Measurements from ENCODE around the gene SOX9.

DNA sequence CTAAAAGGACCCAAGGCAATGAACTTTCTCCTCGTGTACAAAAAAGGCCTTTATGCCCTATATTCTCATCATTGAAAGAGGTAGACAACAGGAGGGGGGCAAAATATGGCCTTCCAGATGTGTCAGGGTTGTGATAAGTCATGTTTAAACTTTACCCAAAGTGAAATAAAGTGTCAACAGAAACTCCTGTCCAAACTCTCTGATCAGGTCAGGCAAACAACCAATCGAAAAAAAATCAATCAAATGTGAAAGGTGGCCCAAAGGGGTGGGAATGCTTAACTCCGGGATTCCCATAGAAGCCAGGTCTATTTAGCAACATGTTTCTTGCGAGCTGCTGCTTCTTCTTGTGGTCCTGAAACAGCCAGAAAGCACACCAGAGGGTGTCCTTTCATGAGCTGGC is 49.5 kb upstream of the SOX9 start:
- TF ChIP-seq EP300 (IDR thresholded peaks at IDR 0.05; ENCODE audit: borderline replicate concordance) (no peak), ZBTB7A (IDR thresholded peaks at IDR 0.05; ENCODE audit: low read depth) (no peak), TEAD4 (IDR thresholded peaks at IDR 0.05) (no peak), RAD21 (IDR thresholded peaks at IDR 0.05; ENCODE audit: low read depth) (no peak), YY1 (IDR thresholded peaks at IDR 0.05; ENCODE audit: low read depth) (no peak), EGR1 (IDR thresholded peaks at IDR 0.05) (no peak), CREB1 (IDR thresholded peaks at IDR 0.05; ENCODE audit: low read depth) (no peak), TAF1 (IDR thresholded peaks at IDR 0.05; ENCODE audit: low read depth) (no peak), NFIC (IDR thresholded peaks at IDR 0.05) (no peak), FOXM1 (IDR thresholded peaks at IDR 0.05; ENCODE audit: borderline replicate concordance, low read depth) (no peak)
- TF ChIP-seq, protein P1, sequence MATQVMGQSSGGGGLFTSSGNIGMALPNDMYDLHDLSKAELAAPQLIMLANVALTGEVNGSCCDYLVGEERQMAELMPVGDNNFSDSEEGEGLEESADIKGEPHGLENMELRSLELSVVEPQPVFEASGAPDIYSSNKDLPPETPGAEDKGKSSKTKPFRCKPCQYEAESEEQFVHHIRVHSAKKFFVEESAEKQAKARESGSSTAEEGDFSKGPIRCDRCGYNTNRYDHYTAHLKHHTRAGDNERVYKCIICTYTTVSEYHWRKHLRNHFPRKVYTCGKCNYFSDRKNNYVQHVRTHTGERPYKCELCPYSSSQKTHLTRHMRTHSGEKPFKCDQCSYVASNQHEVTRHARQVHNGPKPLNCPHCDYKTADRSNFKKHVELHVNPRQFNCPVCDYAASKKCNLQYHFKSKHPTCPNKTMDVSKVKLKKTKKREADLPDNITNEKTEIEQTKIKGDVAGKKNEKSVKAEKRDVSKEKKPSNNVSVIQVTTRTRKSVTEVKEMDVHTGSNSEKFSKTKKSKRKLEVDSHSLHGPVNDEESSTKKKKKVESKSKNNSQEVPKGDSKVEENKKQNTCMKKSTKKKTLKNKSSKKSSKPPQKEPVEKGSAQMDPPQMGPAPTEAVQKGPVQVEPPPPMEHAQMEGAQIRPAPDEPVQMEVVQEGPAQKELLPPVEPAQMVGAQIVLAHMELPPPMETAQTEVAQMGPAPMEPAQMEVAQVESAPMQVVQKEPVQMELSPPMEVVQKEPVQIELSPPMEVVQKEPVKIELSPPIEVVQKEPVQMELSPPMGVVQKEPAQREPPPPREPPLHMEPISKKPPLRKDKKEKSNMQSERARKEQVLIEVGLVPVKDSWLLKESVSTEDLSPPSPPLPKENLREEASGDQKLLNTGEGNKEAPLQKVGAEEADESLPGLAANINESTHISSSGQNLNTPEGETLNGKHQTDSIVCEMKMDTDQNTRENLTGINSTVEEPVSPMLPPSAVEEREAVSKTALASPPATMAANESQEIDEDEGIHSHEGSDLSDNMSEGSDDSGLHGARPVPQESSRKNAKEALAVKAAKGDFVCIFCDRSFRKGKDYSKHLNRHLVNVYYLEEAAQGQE (IDR thresholded peaks at IDR 0.05; ENCODE audit: low read depth) = no peak
- TF ChIP-seq, protein P2, sequence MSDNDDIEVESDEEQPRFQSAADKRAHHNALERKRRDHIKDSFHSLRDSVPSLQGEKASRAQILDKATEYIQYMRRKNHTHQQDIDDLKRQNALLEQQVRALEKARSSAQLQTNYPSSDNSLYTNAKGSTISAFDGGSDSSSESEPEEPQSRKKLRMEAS (IDR thresholded peaks at IDR 0.05) = no peak
- TF ChIP-seq, protein P3, sequence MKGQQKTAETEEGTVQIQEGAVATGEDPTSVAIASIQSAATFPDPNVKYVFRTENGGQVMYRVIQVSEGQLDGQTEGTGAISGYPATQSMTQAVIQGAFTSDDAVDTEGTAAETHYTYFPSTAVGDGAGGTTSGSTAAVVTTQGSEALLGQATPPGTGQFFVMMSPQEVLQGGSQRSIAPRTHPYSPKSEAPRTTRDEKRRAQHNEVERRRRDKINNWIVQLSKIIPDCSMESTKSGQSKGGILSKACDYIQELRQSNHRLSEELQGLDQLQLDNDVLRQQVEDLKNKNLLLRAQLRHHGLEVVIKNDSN (IDR thresholded peaks at IDR 0.05) = no peak
